ENCODE data around the gene MYL7. TPM values are rescaled to one million over a fixed set of nuclear protein-coding genes. Genes with fewer than 3 reads are reported as not detected.
"Not testable (repeated sequence)": the region's sequence is repeated elsewhere in the genome, so short reads cannot be mapped to it uniquely, and the experiment has no call there.

The MYL7 gene
- total RNA-seq, 1 experiment from 2014 or later, result 5.7 TPM

GRCh38 chr7:44172352-44172751 is 31.2 kb upstream of the MYL7 start:
- Mint-ChIP-seq H3K27me3 (ENCODE audit: low read depth) (peaks cover 43% of the 10 kb centered on the region), H3K9me3 (peaks cover 2 to 3% of the 10 kb centered on the region in 2 experiments; a peak in 4 of 5 replicates), H3K27ac (no peak overlapping the region), H3K36me3 (ENCODE audit: insufficient read depth in 1 of 3, low read depth in 3 of 3) (no peaks in the 10 kb centered on the region), H3K4me1 (peaks cover 5 to 8% of the 10 kb centered on the region in 2 experiments; a peak in 3 of 4 replicates), H3K4me3 (no peak overlapping the region)
- Histone ChIP-seq H2BK5ac (ENCODE audit: insufficient read length, low read length) (no peak overlapping the region), H2BK20ac (ENCODE audit: low read depth, low read length, poor library complexity, severe bottlenecking) (no peak overlapping the region), H4K20me1 (ENCODE audit: control insufficient read depth, insufficient read depth, insufficient read length) (no peaks in the 10 kb centered on the region), H4K8ac (replicated peaks; ENCODE audit: insufficient read length, low read depth, low read length) (no peak overlapping the region), H3K4ac (ENCODE audit: low read depth, low read length) (no peak overlapping the region), H3K23ac (ENCODE audit: insufficient read length, low read depth, low read length) (no peak overlapping the region), H4K5ac (ENCODE audit: insufficient read length, low read depth, low read length) (no peak overlapping the region), H3K9me3 (ENCODE audit: control insufficient read depth, low read depth, low read length) (no peaks in the 10 kb centered on the region), H2BK15ac (ENCODE audit: low read depth, low read length) (no peak overlapping the region), H3K4me2 (ENCODE audit: insufficient read depth, insufficient read length, low read length) (no peak overlapping the region), H3K56ac (ENCODE audit: insufficient read length, low read depth, low read length) (no peak overlapping the region), H2AK5ac (ENCODE audit: insufficient read length, low read length) (no peak overlapping the region), H3K79me2 (ENCODE audit: insufficient read depth, low read length) (no peaks in the 10 kb centered on the region), H4K91ac (ENCODE audit: insufficient read length, low read depth, low read length) (no peak overlapping the region), H3K18ac (ENCODE audit: insufficient read length, low read depth, low read length) (no peak overlapping the region), H3K4me1 (ENCODE audit: insufficient read depth, low read length) (no peaks in the 10 kb centered on the region), H3K9ac (ENCODE audit: extremely low read depth, insufficient read length, low read length) (no peak overlapping the region), H3K27me3 (ENCODE audit: insufficient read depth, low read length) (no peaks in the 10 kb centered on the region), H3K23me2 (ENCODE audit: insufficient read length, low read depth, low read length, poor library complexity, severe bottlenecking) (no peaks in the 10 kb centered on the region), H3K14ac (ENCODE audit: insufficient read depth, low read length) (no peak overlapping the region), H2BK120ac (ENCODE audit: low read depth, low read length, poor library complexity, severe bottlenecking) (no peak overlapping the region), H2BK12ac (ENCODE audit: insufficient read length, low read depth, low read length) (no peak overlapping the region), H3K79me1 (ENCODE audit: insufficient read depth, low read depth, low read length, poor library complexity, severe bottlenecking) (no peaks in the 10 kb centered on the region), H3T11ph (ENCODE audit: low read length) (no peak overlapping the region), H3K27ac (ENCODE audit: insufficient read length, low read depth, low read length) (no peak overlapping the region), H2AFZ (ENCODE audit: low read length) (no peak overlapping the region)
- DNase-seq, result peak; percentile 12
- no peak for TF ChIP-seq CTCF (conservative IDR thresholded peaks at IDR 0.05)

- H3K4ac ChIP-seq (ENCODE audit: low read depth, low read length); H4K20me1 ChIP-seq (ENCODE audit: control insufficient read depth, insufficient read depth, insufficient read length); H3K4me1 Mint-ChIP-seq; H3K9ac ChIP-seq (ENCODE audit: extremely low read depth, insufficient read length, low read length); H2AK5ac ChIP-seq (ENCODE audit: insufficient read length, low read length); H3K14ac ChIP-seq (ENCODE audit: insufficient read depth, low read length); H3K23ac ChIP-seq (ENCODE audit: insufficient read length, low read depth, low read length); H3T11ph ChIP-seq (ENCODE audit: low read length); H3K9me3 Mint-ChIP-seq; H2BK120ac ChIP-seq (ENCODE audit: low read depth, low read length, poor library complexity, severe bottlenecking); H3K79me2 ChIP-seq (ENCODE audit: insufficient read depth, low read length); H3K9me3 ChIP-seq (ENCODE audit: control insufficient read depth, low read depth, low read length); H3K56ac ChIP-seq (ENCODE audit: insufficient read length, low read depth, low read length); H4K91ac ChIP-seq (ENCODE audit: insufficient read length, low read depth, low read length); H3K27ac Mint-ChIP-seq; H2BK15ac ChIP-seq (ENCODE audit: low read depth, low read length); DNase-seq; H3K4me3 Mint-ChIP-seq; H3K18ac ChIP-seq (ENCODE audit: insufficient read length, low read depth, low read length); H2BK5ac ChIP-seq (ENCODE audit: insufficient read length, low read length); H3K23me2 ChIP-seq (ENCODE audit: insufficient read length, low read depth, low read length, poor library complexity, severe bottlenecking); H2AFZ ChIP-seq (ENCODE audit: low read length); H3K36me3 Mint-ChIP-seq (ENCODE audit: insufficient read depth in 1 of 3, low read depth in 3 of 3); H4K5ac ChIP-seq (ENCODE audit: insufficient read length, low read depth, low read length); H3K27ac ChIP-seq (ENCODE audit: insufficient read length, low read depth, low read length); H2BK12ac ChIP-seq (ENCODE audit: insufficient read length, low read depth, low read length); H3K27me3 ChIP-seq (ENCODE audit: insufficient read depth, low read length); H4K8ac ChIP-seq (replicated peaks; ENCODE audit: insufficient read length, low read depth, low read length); H3K4me2 ChIP-seq (ENCODE audit: insufficient read depth, insufficient read length, low read length); H3K4me1 ChIP-seq (ENCODE audit: insufficient read depth, low read length); H2BK20ac ChIP-seq (ENCODE audit: low read depth, low read length, poor library complexity, severe bottlenecking); H3K79me1 ChIP-seq (ENCODE audit: insufficient read depth, low read depth, low read length, poor library complexity, severe bottlenecking): not testable (repeated sequence)
- peaks cover 47% of the 10 kb centered on the region for H3K27me3 Mint-ChIP-seq (ENCODE audit: low read depth)
- no CpG with 5 or more reads among the region's 9 CpGs for WGBS (ENCODE audit: extremely low coverage, insufficient read length, low lambda C conversion rate)
These were observed 30.8 kb upstream of the MYL7 start for GRCh38 chr7:44171901-44172300.

All from H9 (cell line).